Vagina (tissue), 2 donors: Measurements from ENCODE around the gene NCCRP1. TPM values are rescaled to one million over a fixed set of nuclear protein-coding genes. Genes with fewer than 3 reads are reported as not detected.
A peak's percentile ranks its signal among the peaks of the same experiment; 100 is the strongest.

Experiments used
- DNase-seq, 2 donors: peaks; one replicate each; pipeline ENCODE4 v3.0.0-alpha.2; 2017; ENCODE audit errors: extremely low spot score in 2 of 2
- H3K27ac ChIP-seq: fragments of 200-600 bp; sonication (generic); one replicate; pipeline ENCODE4 v1.5.1; 2019
- H3K27me3 ChIP-seq: fragments of 200-600 bp; sonication (generic); one replicate; pipeline ENCODE4 v1.5.1; 2019
- H3K36me3 ChIP-seq, 2 donors: fragments of 200-600 bp; sonication (generic); one replicate each; pipeline ENCODE4 v1.5.1; 2017 to 2019
- H3K4me1 ChIP-seq: fragments of 200-600 bp; sonication (generic); one replicate; pipeline ENCODE4 v1.5.1; 2019
- H3K4me3 ChIP-seq, 2 donors: fragments of 200-600 bp; sonication (generic); 1 replicate in 1 of 2; 2 replicates in 1 of 2; pipeline ENCODE4 v1.5.1; 2016 to 2019
- H3K9me3 ChIP-seq: fragments of 200-600 bp; sonication (generic); one replicate; pipeline ENCODE4 v1.5.1; 2019
- POLR2A ChIP-seq, 2 donors: fragments of 450-650 bp; IDR thresholded peaks; one replicate each; pipeline ENCODE4 v1.6.1; 2017; ENCODE audit warnings: antibody characterized with exemption in 2 of 2, mild to moderate bottlenecking in 2 of 2, moderate library complexity in 2 of 2
- POLR2AphosphoS5 ChIP-seq, 2 donors: sonication (generic); formaldehyde crosslinking; IDR thresholded peaks; one replicate each; pipeline ENCODE4 v1.9.0; 2017; ENCODE audit warnings: antibody characterized with exemption in 2 of 2, mild to moderate bottlenecking in 2 of 2, low read depth in 1 of 2; ENCODE audit not compliant: insufficient read depth in 1 of 2
- intact Hi-C: fragments of 100-400 bp; cut with DNase I; formaldehyde crosslinking; loops from one replicate; pipeline ENCODE4 v1.15.1; 2023
- total RNA-seq: library from RNA; depleted of rRNA; stranded (reverse); fragments of >200 nt; gene quantifications from one replicate; pipeline ENCODE4 v1.2.3, GENCODE V29; 2016
- TF ChIP-seq, protein P1 (sequence below), 3 experiments: fragments of 450-650 bp in 2 of 3; fragments of 200-600 bp in 1 of 3; sonication (generic) in 1 of 3; IDR thresholded peaks; one replicate each; pipeline ENCODE4 v1.5.1; 2017 to 2019; ENCODE audit warnings: antibody characterized with exemption in 3 of 3, mild to moderate bottlenecking in 2 of 3, moderate library complexity in 2 of 3

NCCRP1 gene
- total RNA-seq, 1 donor from 2014 or later = 41.7 TPM

DNA sequence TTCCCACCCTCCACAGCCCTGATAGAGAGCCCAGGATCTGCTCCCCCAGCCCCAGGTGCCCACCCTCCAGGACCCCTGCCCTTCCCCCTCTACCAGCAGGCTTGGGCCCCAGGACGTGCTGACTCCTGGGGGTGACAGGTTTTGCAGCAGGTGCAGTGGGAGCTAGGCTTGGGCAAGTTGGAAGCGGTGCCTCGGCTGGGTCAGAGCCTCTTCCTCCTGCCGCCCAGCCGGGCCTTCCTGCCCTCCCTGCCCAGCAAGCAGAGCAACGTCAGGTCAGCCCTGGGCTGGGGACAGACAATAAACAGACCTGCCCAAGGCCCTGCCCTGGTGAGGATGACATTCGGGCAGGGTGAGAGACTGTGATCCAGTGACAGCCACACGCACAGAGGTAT, 9.2 kb upstream of the NCCRP1 start:
- H3K36me3 ChIP-seq = no peaks in the 10 kb centered on the region
- intact Hi-C loops = no loop called here

DNA sequence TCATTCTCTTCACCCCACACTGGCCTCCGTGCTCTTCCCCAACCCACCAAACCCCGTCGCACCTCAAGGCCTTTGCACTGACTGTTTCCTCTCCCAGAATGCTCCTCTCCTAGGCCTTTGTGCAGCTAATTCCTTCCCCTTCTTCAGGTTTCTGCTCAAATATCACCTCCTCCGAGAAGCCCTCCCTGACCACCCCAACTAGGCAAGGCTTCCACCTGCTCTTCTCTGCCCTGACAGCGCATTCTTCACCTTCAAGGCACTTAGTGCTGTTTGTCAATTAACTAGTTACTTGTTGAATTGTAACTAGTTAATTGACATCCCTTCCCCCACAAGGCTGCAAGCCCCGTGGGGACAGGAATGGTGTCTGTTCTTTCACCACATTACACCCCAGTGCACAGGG, 7.8 kb upstream of the NCCRP1 start:
- no peaks in the 10 kb centered on the region for H3K4me1 ChIP-seq
- TF ChIP-seq POLR2A (IDR thresholded peaks at IDR 0.05) = no peak
- TF ChIP-seq, protein P1, sequence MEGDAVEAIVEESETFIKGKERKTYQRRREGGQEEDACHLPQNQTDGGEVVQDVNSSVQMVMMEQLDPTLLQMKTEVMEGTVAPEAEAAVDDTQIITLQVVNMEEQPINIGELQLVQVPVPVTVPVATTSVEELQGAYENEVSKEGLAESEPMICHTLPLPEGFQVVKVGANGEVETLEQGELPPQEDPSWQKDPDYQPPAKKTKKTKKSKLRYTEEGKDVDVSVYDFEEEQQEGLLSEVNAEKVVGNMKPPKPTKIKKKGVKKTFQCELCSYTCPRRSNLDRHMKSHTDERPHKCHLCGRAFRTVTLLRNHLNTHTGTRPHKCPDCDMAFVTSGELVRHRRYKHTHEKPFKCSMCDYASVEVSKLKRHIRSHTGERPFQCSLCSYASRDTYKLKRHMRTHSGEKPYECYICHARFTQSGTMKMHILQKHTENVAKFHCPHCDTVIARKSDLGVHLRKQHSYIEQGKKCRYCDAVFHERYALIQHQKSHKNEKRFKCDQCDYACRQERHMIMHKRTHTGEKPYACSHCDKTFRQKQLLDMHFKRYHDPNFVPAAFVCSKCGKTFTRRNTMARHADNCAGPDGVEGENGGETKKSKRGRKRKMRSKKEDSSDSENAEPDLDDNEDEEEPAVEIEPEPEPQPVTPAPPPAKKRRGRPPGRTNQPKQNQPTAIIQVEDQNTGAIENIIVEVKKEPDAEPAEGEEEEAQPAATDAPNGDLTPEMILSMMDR (IDR thresholded peaks at IDR 0.05) = no peak
- no peak for TF ChIP-seq POLR2AphosphoS5 (IDR thresholded peaks at IDR 0.05; ENCODE audit: insufficient read depth in 1 of 2, low read depth in 1 of 2)
- H3K9me3 ChIP-seq = no peaks in the 10 kb centered on the region
- H3K27me3 ChIP-seq = no peaks in the 10 kb centered on the region
- no peak overlapping the region for H3K27ac ChIP-seq
- no peaks in the 10 kb centered on the region for H3K36me3 ChIP-seq
- no peak for DNase-seq
- intact Hi-C loops = no loop called here
- no peak overlapping the region for H3K4me3 ChIP-seq

More for the DNA sequence above, 9.2 kb upstream of the NCCRP1 start:
- no peaks in the 10 kb centered on the region for H3K27me3 ChIP-seq
- no peaks in the 10 kb centered on the region for H3K4me1 ChIP-seq
- no peak overlapping the region for H3K4me3 ChIP-seq
- H3K27ac ChIP-seq = no peak overlapping the region
- H3K9me3 ChIP-seq = no peaks in the 10 kb centered on the region
- DNase-seq = no peak
- TF ChIP-seq POLR2AphosphoS5 (IDR thresholded peaks at IDR 0.05; ENCODE audit: insufficient read depth in 1 of 2, low read depth in 1 of 2) = no peak
- TF ChIP-seq, protein P1 (IDR thresholded peaks at IDR 0.05) = peak in 1 of 3 experiments; percentile 6
- TF ChIP-seq POLR2A (IDR thresholded peaks at IDR 0.05) = no peak

DNA sequence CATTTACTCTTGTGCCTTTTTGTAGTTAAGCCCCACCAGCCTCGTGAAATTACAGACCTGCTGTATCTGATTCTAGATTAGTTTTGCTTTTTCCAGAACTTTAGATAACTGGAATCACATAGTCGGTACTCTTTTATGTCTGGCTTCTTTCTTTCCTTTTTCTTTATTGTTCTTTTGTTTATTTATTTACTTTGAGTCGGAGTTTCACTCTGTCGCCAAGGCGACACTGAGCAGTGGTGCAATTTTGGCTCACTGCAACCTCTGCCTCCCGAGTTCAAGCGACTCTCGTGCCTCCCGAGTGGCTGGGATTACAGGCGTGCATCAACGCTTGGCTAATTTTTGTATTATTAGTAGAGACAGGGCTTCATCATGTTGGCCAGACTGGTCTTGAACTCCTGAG, 6.0 kb upstream of the NCCRP1 start:
- no peaks in the 10 kb centered on the region for H3K4me1 ChIP-seq
- no peak overlapping the region for H3K4me3 ChIP-seq
- no peaks in the 10 kb centered on the region for H3K27me3 ChIP-seq
- no peaks in the 10 kb centered on the region for H3K36me3 ChIP-seq
- TF ChIP-seq POLR2AphosphoS5 (IDR thresholded peaks at IDR 0.05; ENCODE audit: insufficient read depth in 1 of 2, low read depth in 1 of 2) (no peak), POLR2A (IDR thresholded peaks at IDR 0.05) (no peak)
- TF ChIP-seq, protein P1 (IDR thresholded peaks at IDR 0.05) = no peak
- intact Hi-C loops = no loop called here
- H3K27ac ChIP-seq = no peak overlapping the region
- no peak for DNase-seq
- no peaks in the 10 kb centered on the region for H3K9me3 ChIP-seq

DNA sequence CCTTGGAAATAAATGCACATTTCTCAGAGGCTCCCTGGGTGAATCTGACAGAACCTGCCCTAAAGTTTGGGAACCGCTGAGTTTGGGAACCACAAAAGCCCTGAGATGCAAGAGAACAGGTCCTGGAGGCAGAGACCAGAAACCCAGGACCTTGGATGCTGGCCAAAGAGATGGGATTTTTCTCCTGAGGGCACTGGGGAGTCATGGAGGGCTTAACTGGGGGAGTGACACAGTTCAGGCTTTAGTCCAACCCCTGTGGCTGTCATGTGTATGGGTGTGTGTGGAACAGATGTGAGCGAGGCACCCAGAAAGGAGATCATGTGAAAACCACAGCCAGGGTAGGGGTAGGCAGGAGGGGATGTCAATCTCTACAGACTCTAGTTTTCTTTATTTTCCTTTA, 3.9 kb upstream of the NCCRP1 start:
- no peaks in the 10 kb centered on the region for H3K9me3 ChIP-seq
- intact Hi-C loops = no loop called here
- H3K4me3 ChIP-seq = no peak overlapping the region
- peaks cover 4% of the 10 kb centered on the region for H3K4me1 ChIP-seq
- H3K36me3 ChIP-seq = no peaks in the 10 kb centered on the region
- TF ChIP-seq, protein P1 (IDR thresholded peaks at IDR 0.05) = no peak
- no peak for TF ChIP-seq POLR2A (IDR thresholded peaks at IDR 0.05)
- TF ChIP-seq POLR2AphosphoS5 (IDR thresholded peaks at IDR 0.05; ENCODE audit: insufficient read depth in 1 of 2, low read depth in 1 of 2) = no peak
- H3K27ac ChIP-seq = no peak overlapping the region
- H3K27me3 ChIP-seq = no peaks in the 10 kb centered on the region
- no peak for DNase-seq

DNA sequence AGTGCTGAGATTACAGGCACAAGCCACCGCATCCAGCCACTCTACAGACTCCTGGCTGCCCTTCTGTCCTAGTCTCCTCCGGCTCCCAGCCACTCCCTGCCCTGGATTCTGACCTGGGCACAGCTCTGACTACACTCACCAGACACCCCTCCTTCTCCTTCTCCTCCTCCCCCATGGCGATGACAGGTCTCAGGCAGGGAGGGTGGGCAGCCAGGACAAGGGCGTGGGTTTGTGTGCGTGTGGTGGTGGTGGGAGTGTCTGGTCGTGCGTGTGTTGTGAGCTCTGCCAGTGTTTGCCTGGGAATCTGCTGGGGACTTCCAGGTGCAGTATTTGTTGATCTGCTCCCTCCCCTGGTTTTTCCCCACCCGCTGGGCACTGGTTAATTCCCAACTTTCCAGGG, 3.0 kb upstream of the NCCRP1 start:
- H3K4me1 ChIP-seq = peaks cover 4% of the 10 kb centered on the region
- H3K9me3 ChIP-seq = no peaks in the 10 kb centered on the region
- DNase-seq = no peak
- H3K27ac ChIP-seq = no peak overlapping the region
- no peaks in the 10 kb centered on the region for H3K36me3 ChIP-seq
- intact Hi-C loops = no loop called here
- no peak overlapping the region for H3K4me3 ChIP-seq
- TF ChIP-seq POLR2A (IDR thresholded peaks at IDR 0.05) (no peak), POLR2AphosphoS5 (IDR thresholded peaks at IDR 0.05; ENCODE audit: insufficient read depth in 1 of 2, low read depth in 1 of 2) (no peak)
- TF ChIP-seq, protein P1 (IDR thresholded peaks at IDR 0.05) = no peak
- H3K27me3 ChIP-seq = no peaks in the 10 kb centered on the region
